Measurements from ENCODE around the gene EFTUD2.

Gene EFTUD2

GRCh38 chr17:44887971-44888954, 11.0 kb downstream of the EFTUD2 start:
- no peak for DNase-seq (ENCODE audit: low read depth in 2 of 2)

DNA sequence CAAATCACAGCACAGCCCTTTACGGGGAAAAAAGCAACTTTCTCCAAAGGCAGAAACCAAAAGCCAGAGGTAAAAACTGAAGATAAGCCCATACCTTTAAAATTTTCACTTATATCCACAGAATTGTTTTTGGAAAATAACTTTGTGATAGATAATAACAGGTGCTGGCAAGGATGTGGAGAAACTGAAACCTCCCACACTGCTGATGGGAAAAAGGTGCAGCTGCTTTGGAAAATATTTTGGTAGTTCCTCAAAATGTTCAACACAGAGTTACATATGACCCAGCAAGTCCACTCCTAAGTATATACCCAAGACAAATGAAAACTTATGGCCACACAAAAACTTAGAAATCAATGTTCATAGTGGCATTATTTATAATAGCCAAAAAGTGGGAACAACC, 12.2 kb downstream of the EFTUD2 start:
- DNase-seq (ENCODE audit: low read depth in 2 of 2): no peak

DNA sequence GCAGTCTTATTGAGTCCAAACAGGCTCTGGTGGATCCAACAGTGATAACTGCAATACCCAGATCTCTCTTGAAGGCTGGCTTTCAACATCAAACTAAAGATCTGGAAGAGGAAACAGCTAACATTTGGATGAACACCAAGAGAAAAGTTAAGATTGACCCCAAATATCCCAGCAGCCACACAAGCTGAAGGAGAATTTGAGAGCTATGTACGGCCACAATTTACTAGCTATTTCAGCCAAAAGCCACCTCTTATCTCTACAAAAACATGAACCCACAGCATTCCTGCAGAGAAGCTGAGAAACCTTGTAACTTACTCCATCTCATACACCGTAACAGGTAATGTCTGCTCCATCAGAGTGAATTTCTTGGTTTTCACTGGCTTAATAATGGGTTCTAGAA, 14.3 kb downstream of the EFTUD2 start:
- DNase-seq (ENCODE audit: low read depth in 2 of 2): no peak

DNA sequence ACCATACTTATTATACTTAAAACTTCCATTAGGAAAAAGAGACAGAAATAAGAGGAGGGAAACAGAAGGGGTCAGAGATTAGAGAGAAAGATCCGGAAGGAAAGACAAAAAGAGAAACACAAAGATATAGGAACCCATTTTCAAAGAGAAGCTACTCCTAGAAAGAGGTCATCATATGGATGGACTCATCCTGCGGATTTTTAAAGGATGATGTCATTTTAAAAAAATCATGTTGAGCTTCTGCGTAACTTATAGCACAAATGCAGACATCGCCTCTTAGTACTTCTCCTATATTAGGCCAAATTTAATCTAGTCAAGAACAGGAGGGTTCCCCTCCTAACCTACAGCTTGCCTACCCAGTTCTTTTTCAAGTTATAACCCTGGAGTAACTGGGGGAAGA, 18.1 kb downstream of the EFTUD2 start:
- no peak for DNase-seq (ENCODE audit: low read depth in 2 of 2)

- no peak for DNase-seq (ENCODE audit: low read depth in 2 of 2)
Observed at GRCh38 chr17:44880062-44880461, 19.2 kb downstream of the EFTUD2 start.

GRCh38 chr17:44879376-44879775, 19.9 kb downstream of the EFTUD2 start:
- no peak for DNase-seq (ENCODE audit: low read depth in 2 of 2)

- DNase-seq (ENCODE audit: low read depth in 2 of 2): no peak
Observed at GRCh38 chr17:44878627-44879221, 20.5 kb downstream of the EFTUD2 start.

- DNase-seq (ENCODE audit: low read depth in 2 of 2): no peak
Observed at GRCh38 chr17:44877121-44877520, 22.1 kb downstream of the EFTUD2 start.

DNA sequence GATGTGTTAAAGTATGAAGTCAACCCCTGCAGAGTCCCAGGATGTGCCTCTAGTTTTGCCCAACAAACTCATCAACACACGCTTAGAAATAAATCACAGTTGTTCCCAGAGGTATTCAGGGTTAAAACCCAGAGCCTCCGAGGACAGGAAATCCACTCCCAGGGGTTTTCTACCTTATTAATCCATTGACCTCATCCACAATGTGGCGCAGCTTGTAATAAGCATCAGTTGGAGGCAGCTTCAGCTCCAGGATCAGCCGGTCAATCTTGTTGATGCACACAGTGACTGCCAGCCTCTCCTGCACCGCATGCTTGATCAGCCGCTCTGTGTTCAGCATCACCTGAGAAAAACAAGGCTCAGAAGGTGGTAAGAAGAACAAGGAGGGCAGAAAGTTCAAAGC, 23.5 kb downstream of the EFTUD2 start:
- no peak for DNase-seq (ENCODE audit: low read depth in 2 of 2)

GRCh38 chr17:44872131-44872768, 27.0 kb downstream of the EFTUD2 start:
- DNase-seq (ENCODE audit: low read depth in 2 of 2): no peak

DNA sequence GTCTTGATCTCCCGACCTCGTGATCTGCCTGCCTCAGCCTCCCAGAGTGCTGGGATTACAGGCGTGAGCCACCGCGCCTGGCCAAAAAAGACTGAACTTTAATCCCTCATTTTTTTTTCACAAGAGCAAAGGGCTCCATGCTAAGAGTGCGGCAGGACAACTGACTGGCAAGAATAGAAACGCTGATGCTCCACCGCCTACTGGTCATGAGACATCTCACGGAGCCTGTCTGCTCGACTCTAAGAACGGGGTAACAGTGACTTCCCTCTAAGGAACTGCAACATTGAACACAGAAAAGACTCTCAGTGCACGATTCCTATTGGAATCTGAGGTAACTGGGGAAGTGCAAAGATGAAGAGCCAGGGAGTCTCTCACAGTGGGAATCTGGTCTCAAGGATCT, 27.7 kb downstream of the EFTUD2 start:
- no peak for DNase-seq (ENCODE audit: low read depth in 2 of 2)

- no peak for DNase-seq (ENCODE audit: low read depth in 2 of 2)
Observed at GRCh38 chr17:44867841-44868240, 31.4 kb downstream of the EFTUD2 start.

DNA sequence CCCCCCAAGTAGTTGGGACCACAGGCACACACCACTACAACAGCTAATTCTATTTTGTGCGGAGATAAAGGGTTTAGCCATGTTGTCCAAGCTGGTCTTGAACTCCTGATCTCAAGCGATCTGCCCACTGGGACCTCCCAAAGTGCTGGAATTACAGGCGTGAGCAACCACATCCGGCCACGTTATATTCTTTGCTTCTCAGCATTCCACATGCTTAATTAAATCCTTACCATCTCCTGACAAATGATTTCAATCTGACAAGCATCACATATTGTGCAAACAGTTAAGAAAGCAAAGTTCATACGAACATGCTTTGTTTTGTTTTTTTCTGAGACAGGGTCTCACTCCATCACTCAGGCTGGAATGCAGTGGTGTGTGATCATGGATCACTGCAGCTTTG, 33.3 kb downstream of the EFTUD2 start:
- DNase-seq (ENCODE audit: low read depth in 2 of 2): no peak

DNA sequence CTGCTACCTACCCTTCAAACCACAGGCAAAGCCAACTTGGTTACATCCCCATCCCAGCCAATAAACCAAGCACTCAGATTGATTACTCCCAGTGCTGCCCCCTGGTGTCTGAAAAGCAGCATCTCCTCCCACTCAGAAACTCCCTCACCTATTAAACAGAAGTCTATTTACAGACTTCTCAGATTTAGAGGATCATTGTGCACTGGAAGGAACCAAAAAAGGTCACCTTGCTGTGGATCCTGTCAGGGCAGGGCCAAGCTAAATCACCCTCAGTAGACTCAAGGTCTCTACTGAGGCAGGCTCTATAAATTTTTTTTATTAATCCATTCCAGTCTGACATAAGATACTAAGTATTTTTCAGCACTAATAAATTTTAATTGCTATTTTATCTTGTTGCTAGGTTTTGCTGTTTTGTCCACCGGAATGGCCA, 34.0 kb downstream of the EFTUD2 start:
- peak; percentile 41 to 45 for DNase-seq (ENCODE audit: low read depth in 2 of 2)

- DNase-seq (ENCODE audit: low read depth in 2 of 2): no peak
Observed at GRCh38 chr17:44864831-44865230, 34.4 kb downstream of the EFTUD2 start.

DNA sequence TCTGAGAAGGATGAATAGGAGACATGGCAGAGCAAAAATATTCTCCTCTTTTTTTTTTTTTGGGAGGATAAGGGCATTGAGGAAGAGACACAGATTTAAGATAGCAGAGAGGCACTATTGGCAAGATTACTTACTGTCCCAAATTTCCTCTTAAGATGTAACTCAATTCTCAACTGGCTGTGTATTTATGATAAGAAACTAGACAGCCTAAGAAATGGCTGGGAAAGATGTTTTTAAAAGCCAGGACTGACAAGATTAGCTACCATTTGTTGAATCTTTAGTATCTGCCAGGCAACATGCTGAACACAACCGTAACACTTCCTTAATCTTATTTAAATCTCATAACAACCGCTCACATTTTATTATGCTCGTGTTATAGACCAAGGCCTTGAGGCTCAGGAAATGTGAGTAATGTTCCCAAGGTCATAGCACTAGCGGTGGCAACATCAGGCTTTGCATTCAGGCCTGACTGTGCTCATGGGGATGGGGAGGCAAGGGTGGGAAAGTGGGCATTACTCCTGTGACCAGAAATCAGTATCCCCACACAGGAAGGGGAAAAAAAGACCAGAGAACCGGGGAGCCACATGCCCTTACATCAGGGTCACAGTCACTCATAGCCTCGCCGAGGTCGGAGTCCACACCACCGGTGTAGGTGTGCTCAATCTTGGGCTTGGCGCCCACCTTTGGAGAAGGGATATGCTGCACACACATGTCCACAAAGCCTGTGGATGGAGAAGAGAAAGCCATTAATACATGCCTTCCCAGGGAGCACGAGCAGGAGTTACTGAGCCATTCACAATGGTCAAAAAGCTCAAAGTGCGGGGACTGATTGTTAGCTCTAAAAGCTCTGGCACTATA, 36.0 kb downstream of the EFTUD2 start:
- no peak for DNase-seq (ENCODE audit: low read depth in 2 of 2)

GRCh38 chr17:44862278-44862914, 36.8 kb downstream of the EFTUD2 start:
- no peak for DNase-seq (ENCODE audit: low read depth in 2 of 2)

GRCh38 chr17:44859701-44860100, 39.5 kb downstream of the EFTUD2 start:
- DNase-seq (ENCODE audit: low read depth in 2 of 2): no peak

GRCh38 chr17:44854192-44854591, 45.1 kb downstream of the EFTUD2 start:
- DNase-seq (ENCODE audit: low read depth in 2 of 2): no peak

DNA sequence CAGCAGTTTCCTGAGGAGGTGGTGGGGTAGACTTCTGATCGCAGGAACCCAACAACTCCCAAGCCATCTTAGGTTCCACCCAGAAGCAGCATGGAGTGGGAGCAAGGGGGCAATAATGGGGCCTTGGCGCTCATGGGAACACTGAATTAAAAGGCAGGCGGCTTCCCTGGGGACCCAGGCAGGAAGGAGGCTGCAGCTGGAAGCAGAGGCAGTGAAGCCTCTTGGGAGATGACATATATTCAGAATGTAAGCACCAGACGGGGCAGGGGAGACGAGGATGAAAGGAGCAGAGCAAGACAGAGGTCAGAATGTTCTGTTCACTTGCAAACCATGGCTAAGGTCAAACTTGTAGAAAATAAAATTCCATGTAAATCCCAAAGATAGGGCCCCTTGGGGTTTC, 48.6 kb downstream of the EFTUD2 start:
- DNase-seq (ENCODE audit: low read depth in 2 of 2): no peak

- DNase-seq (ENCODE audit: low read depth in 2 of 2): no peak
Observed at GRCh38 chr17:44850025-44850424, 49.2 kb downstream of the EFTUD2 start.
